Nephron (organoid): ENCODE data around the gene ZNF277.
"Not testable (repeated sequence)": the region's sequence is repeated elsewhere in the genome, so short reads cannot be mapped to it uniquely, and the experiment has no call there.

Experiments
- H3K27ac Mint-ChIP-seq, 3 experiments: 2 replicates each; pipeline ENCODE4 v1.8.0; 2020; ENCODE audit warnings: mixed read lengths in 3 of 3, mild to moderate bottlenecking in 2 of 3, moderate library complexity in 1 of 3
- H3K27me3 Mint-ChIP-seq: 2 replicates; pipeline ENCODE4 v1.8.0; 2021; ENCODE audit warnings: low read depth, mild to moderate bottlenecking, moderate library complexity, mixed read lengths
- H3K36me3 Mint-ChIP-seq: 2 replicates; pipeline ENCODE4 v1.8.0; 2020; ENCODE audit warnings: low read depth, mixed read lengths
- H3K4me1 Mint-ChIP-seq: 2 replicates; pipeline ENCODE4 v1.8.0; 2020; ENCODE audit warnings: mixed read lengths
- H3K4me3 Mint-ChIP-seq, 3 experiments: 2 replicates each; pipeline ENCODE4 v1.8.0; 2020; ENCODE audit warnings: mild to moderate bottlenecking in 3 of 3, mixed read lengths in 3 of 3, moderate library complexity in 2 of 3
- H3K9me3 Mint-ChIP-seq: 2 replicates; pipeline ENCODE4 v1.8.0; 2020; ENCODE audit warnings: mixed read lengths
- CTCF ChIP-seq, 3 experiments: fragments of 200-600 bp; sonication (generic); IDR thresholded peaks; one replicate each; pipeline ENCODE4 v1.5.0; 2021; ENCODE audit warnings: antibody characterized with exemption in 3 of 3; ENCODE audit not compliant: unreplicated experiment in 3 of 3

Gene ZNF277

GRCh38 chr7:112383671-112384417 is 177.3 kb downstream of the ZNF277 start:
- peak in 1 of 3 experiments; percentile 18 for TF ChIP-seq CTCF (IDR thresholded peaks at IDR 0.05; ENCODE audit: unreplicated experiment in 3 of 3)
- H3K27ac Mint-ChIP-seq: peak overlapping the region in 1 of 3 experiments; percentile 14
- peaks cover 4% of the 10 kb centered on the region for H3K27me3 Mint-ChIP-seq
- no peaks in the 10 kb centered on the region for H3K9me3 Mint-ChIP-seq
- H3K4me1 Mint-ChIP-seq: peaks cover 4% of the 10 kb centered on the region
- H3K4me3 Mint-ChIP-seq: no peak overlapping the region
- no peaks in the 10 kb centered on the region for H3K36me3 Mint-ChIP-seq

- Mint-ChIP-seq H3K27ac (no peak overlapping the region), H3K9me3 (no peaks in the 10 kb centered on the region), H3K4me1 (peaks cover 4% of the 10 kb centered on the region), H3K36me3 (no peaks in the 10 kb centered on the region), H3K27me3 (peaks cover 4% of the 10 kb centered on the region), H3K4me3 (no peak overlapping the region)
- no peak for TF ChIP-seq CTCF (IDR thresholded peaks at IDR 0.05; ENCODE audit: unreplicated experiment in 3 of 3)
These were observed 179.0 kb downstream of the ZNF277 start for GRCh38 chr7:112385516-112385915.

GRCh38 chr7:112386619-112387018 is 180.1 kb downstream of the ZNF277 start:
- no peak overlapping the region for H3K4me3 Mint-ChIP-seq

GRCh38 chr7:112390167-112390566 is 183.7 kb downstream of the ZNF277 start:
- TF ChIP-seq CTCF (IDR thresholded peaks at IDR 0.05; ENCODE audit: unreplicated experiment in 3 of 3): no peak
- Mint-ChIP-seq H3K9me3 (no peaks in the 10 kb centered on the region), H3K27me3 (peaks cover 4% of the 10 kb centered on the region), H3K36me3 (no peaks in the 10 kb centered on the region), H3K4me1 (peaks cover 9% of the 10 kb centered on the region), H3K4me3 (peak overlapping the region in 2 of 3 experiments; percentile 17 to 77), H3K27ac (peak overlapping the region in 2 of 3 experiments; percentile 39 to 79)

More at GRCh38 chr7:112386619-112387018, 180.1 kb downstream of the ZNF277 start:
- Mint-ChIP-seq H3K36me3 (no peaks in the 10 kb centered on the region), H3K4me1 (peaks cover 4% of the 10 kb centered on the region), H3K27me3 (peaks cover 4% of the 10 kb centered on the region), H3K27ac (peak overlapping the region in 2 of 3 experiments; percentile 52 to 73), H3K9me3 (no peaks in the 10 kb centered on the region)
- no peak for TF ChIP-seq CTCF (IDR thresholded peaks at IDR 0.05; ENCODE audit: unreplicated experiment in 3 of 3)

- H3K27ac Mint-ChIP-seq: peak overlapping the region; percentile 39 to 80 (median 79)
- not testable (repeated sequence) for H3K4me1 Mint-ChIP-seq, H3K27me3 Mint-ChIP-seq, H3K36me3 Mint-ChIP-seq, H3K9me3 Mint-ChIP-seq
- peak overlapping the region; percentile 77 to 92 (median 87) for H3K4me3 Mint-ChIP-seq
These were observed 184.8 kb downstream of the ZNF277 start for GRCh38 chr7:112391079-112391821.

GRCh38 chr7:112391841-112392286 is 185.4 kb downstream of the ZNF277 start:
- Mint-ChIP-seq H3K4me3 (peak overlapping the region; percentile 84 to 92 (median 89)), H3K27ac (peak overlapping the region; percentile 66 to 87 (median 87))
- H3K36me3 Mint-ChIP-seq, H3K9me3 Mint-ChIP-seq, H3K27me3 Mint-ChIP-seq, H3K4me1 Mint-ChIP-seq: not testable (repeated sequence)
